ENCODE data around the gene COL5A1.
A peak's percentile ranks its signal among the peaks of the same experiment; 100 is the strongest.

The COL5A1 gene

DNA sequence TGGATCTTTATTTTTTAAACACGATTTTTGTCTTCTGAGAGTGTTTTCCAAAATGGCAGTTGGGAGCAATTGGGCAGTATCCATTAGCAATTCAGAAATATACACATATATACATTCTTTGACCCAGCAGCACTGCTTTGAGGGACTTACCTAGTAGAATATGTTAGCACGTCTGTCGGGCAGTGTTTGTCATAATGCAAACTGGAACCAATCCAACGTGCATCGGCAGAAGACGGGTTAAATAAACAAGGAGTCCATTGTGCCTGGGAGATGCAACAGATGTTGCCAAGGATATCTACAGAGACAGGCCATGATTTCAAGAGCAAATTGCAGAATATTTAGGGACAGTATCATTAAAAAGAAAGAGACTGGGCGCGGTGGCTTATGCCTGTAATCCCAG lies 107.0 kb downstream of the COL5A1 start:
- DNase-seq, result no peak

GRCh38 chr9:134750450-134751155 lies 109.0 kb downstream of the COL5A1 start:
- DNase-seq, result no peak

- no peak for DNase-seq
Measured at GRCh38 chr9:134751622-134752021, 110.0 kb downstream of the COL5A1 start.

DNA sequence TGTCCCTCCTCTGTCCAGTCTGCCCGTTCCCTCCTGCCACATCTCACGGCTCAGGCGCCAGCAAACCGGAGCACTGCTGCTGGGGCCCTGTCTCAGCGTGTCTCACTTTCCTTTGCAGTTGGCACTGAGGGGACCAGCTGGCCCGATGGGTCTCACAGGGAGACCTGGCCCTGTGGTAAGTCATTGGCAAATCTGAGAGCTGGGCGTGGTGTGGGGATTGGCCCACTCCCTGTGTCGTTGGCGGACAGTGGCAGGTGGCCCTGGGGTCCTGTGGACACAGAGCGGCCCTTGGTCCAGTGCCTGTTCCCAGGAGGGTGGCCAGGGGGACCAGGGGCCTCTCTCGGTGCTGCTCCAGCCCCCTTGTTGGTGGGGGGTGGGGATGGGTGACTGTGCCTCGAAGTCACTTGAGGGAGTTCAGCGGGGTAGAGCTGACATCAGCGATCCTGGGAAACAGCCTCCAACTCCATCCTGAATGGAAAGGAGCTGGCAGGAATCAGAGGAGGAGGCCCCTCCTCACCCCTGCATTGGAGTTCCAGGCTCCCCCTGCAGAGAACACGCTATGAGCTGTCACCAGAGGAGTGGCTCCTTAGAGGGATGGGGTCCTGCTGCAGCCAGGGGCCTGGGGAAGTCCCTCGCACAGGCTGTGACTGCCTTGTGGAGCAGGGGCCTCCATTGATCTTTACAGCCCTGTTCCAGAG lies 111.0 kb downstream of the COL5A1 start:
- no peak for DNase-seq

- no peak for DNase-seq
Measured at GRCh38 chr9:134753191-134753590, 111.6 kb downstream of the COL5A1 start.

DNA sequence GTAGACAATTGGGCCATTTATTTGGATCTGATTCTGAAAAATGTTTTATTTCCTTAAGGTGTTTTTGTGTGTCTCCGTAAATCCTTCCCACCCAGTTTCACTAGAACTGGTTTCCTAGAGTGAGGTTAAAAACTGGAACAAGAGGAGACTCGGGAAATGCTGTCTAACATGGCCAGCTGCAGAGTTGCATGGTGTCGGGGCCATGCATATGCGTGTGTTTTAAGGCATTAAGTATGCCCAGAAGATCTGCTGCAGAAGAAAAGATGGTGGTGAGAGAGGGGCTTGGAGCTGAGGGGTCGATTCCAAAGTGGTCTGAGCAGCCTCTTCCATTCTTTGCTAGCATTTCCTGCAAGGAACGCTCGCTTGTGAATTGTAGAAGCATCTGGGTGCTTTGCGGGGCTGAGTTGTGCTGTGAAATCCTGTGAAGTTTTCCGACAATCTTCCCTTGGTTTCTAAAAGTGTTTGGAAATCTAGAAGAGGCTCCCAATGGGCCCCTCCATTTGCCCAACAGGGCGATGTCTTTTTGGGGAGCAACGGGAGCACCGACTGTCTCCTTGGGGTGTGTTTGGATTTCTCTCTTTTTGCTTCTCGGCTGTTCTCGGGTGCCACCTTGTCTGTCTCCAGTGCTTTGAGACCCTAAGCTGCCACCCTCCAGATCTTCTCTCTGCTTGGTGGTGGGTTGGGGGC lies 113.8 kb downstream of the COL5A1 start:
- DNase-seq, result no peak

GRCh38 chr9:134756098-134756497 lies 114.5 kb downstream of the COL5A1 start:
- DNase-seq, result no peak

DNA sequence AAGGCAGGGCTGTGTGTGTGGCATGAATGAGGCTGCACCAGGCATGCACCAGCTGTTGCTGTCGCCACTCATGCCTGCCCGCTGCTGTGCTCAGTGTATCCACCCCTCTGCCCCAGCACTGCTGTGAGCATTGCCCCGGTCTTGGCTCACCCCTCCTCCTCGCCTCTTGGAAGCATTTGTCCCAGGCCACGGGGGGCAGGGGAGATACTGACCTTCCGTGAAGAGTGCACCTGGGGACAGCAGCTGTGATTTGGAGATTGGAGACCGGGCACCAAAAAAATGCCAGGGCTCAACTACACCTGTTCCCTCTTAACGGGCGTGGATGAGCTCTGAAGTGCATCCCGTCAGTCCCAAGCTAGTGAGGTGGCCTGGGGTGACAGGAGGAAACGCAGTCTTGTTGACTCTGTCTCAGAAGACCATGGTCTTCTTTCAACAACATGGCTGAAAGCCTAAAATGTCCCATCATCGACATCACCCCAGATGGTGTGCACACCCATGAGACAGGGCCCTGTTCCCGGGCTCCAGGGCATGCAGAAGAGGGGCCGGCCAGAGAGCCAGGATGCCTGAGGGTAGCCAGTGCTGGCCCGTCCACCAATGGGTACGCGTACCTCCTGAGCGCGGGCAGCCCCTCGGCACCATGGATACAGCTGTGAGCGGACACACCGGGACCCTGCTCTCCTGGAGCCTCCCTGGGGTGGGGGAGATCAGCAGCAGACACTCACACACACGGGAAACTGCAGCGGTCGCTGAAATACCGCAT lies 115.8 kb downstream of the COL5A1 start:
- DNase-seq, result no peak

DNA sequence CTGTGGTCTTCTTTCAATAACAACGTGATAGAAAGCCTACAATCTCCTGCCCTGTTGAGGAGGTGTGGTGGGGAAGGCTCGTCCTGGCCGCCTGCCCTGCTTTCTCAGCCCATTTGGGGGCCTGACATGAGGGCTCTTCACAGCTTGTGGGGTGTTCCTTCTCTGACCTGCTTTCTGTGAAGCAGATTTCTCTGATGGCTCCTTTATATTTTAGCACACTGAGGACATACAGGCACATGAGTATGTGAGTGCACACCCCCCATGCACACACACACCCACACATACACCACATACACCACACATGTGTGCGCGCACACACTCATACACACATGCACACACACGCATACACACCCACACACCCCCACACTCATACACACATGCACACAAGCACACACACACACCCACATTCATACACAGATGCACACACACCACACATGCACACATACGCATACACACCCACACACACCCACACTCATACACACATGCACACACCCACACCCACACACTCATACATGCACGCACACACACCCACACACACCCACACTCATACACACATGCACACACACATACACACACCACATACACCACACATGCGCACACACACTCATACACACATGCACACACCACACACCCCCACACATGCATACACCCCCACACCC lies 117.5 kb downstream of the COL5A1 start:
- no peak for DNase-seq

GRCh38 chr9:134759913-134760312 lies 118.3 kb downstream of the COL5A1 start:
- DNase-seq, result no peak

GRCh38 chr9:134760750-134761420 lies 119.3 kb downstream of the COL5A1 start:
- no peak for DNase-seq

DNA sequence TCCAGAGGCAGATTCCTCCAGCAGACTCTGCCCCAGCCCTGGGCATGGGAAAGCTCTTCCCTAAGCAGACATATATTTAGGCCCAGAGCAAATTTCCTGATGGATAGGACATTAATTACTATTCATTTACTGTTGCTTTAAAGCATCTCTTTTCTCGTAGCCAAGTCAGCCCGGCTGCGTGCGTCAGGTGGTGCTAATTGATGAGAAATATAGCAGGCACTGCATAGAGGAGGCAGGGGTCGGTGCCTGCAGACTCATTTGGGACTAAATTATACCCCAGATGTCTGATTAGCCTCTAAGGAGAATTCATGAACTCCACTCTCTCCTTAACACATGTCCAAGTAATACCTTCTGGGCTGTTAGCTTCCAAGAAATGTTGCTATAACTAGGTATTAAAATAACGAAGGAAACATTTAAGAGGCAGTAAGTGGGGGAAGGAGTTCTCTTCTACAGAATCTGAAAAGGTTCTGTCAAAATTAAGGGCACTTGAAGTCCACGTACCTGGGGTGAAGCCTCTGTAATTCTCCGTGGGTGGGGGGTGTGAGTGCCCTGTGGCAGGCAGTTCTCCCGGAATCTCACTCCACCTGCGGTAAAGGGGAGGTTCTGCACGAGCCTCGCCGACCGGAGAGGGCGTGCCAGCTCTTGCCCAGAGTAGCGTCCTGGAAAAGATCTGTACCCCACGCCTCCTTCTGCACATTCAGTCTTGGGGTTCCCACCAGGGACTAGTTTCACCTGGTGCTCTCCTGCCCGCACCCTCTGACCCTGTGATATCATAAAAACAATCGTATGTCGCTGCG lies 123.1 kb downstream of the COL5A1 start:
- no peak for DNase-seq

GRCh38 chr9:134765785-134766184 lies 124.2 kb downstream of the COL5A1 start:
- DNase-seq, result no peak

GRCh38 chr9:134766587-134766986 lies 125.0 kb downstream of the COL5A1 start:
- no peak for DNase-seq

DNA sequence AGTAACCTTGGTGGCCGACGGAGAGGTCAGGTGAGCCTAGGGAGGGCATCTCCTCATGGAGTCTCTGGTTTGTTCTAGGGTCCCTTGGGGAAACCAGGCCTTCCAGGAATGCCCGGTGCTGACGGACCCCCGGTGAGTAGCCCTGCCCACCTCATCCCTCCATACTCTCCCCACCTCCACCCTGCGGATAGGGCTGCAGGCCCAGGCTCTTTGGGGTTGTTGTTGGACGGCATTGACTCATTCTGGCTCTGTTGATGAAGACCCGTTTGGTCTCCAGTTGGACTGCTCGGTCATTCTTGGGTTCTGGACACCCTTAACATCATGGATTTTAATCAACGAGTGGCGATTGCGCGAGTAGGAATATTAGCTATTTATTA lies 126.7 kb downstream of the COL5A1 start:
- DNase-seq, result no peak

GRCh38 chr9:134768709-134769351 lies 127.2 kb downstream of the COL5A1 start:
- peak; percentile 75 for DNase-seq

GRCh38 chr9:134770972-134771971 lies 129.7 kb downstream of the COL5A1 start:
- no peak for DNase-seq

- no peak for DNase-seq
Measured at GRCh38 chr9:134772331-134772730, 130.7 kb downstream of the COL5A1 start.

- DNase-seq, result no peak
Measured at GRCh38 chr9:134773842-134774241, 132.2 kb downstream of the COL5A1 start.
